HEK293T (cell line): ENCODE data around the gene PEAK1.

Experiments used
- CTCF ChIA-PET: fragments of 350-600 bp; formaldehyde crosslinking; extraction: SDS; loops from one replicate; lab custom pipeline; 2021; ENCODE audit warnings: antibody characterized with exemption, inconsistent platforms; lab: Yijun Ruan, JAX
- POLR2A ChIA-PET: fragments of 350-600 bp; formaldehyde crosslinking; extraction: SDS; loops from one replicate; lab custom pipeline; 2020; ENCODE audit warnings: antibody characterized with exemption, inconsistent platforms; lab: Yijun Ruan, JAX
- DNase-seq: peaks from one replicate; pipeline ENCODE4 v3.0.0; 2012; ENCODE audit warnings: mixed read lengths; ENCODE audit errors: extremely low spot score
- ARNT ChIP-seq: fragments of 450-650 bp; IDR thresholded peaks from 2 replicates; pipeline ENCODE4 v1.6.1; 2017; ENCODE audit warnings: mild to moderate bottlenecking
- BHLHE40 ChIP-seq: fragments of 450-650 bp; IDR thresholded peaks from 2 replicates; pipeline ENCODE4 v1.6.1; 2016; ENCODE audit warnings: mild to moderate bottlenecking, moderate library complexity, borderline replicate concordance
- CTBP1 ChIP-seq: fragments of 450-650 bp; IDR thresholded peaks from 2 replicates; pipeline ENCODE4 v1.6.1; 2016; ENCODE audit warnings: borderline replicate concordance
- ELF4 ChIP-seq: fragments of 450-650 bp; IDR thresholded peaks from 2 replicates; pipeline ENCODE4 v1.6.1; 2017; ENCODE audit warnings: antibody characterized with exemption
- FOXA1 ChIP-seq: fragments of 450-650 bp; IDR thresholded peaks from 2 replicates; pipeline ENCODE4 v1.6.1; 2016; ENCODE audit warnings: mild to moderate bottlenecking
- FOXK2 ChIP-seq: fragments of 450-650 bp; IDR thresholded peaks from 2 replicates; pipeline ENCODE4 v1.6.1; 2016; ENCODE audit warnings: mild to moderate bottlenecking
- FOXM1 ChIP-seq: fragments of 450-650 bp; IDR thresholded peaks from 2 replicates; pipeline ENCODE4 v1.6.1; 2017; ENCODE audit warnings: mild to moderate bottlenecking, borderline replicate concordance
- HDGF ChIP-seq: fragments of 450-650 bp; IDR thresholded peaks from 2 replicates; pipeline ENCODE4 v1.6.1; 2017; ENCODE audit warnings: antibody characterized with exemption, borderline replicate concordance
- L3MBTL2 ChIP-seq: fragments of 450-650 bp; conservative IDR thresholded peaks from 2 replicates; pipeline ENCODE4 v1.6.1; 2016; ENCODE audit warnings: mild to moderate bottlenecking
- LEF1 ChIP-seq: fragments of 450-650 bp; IDR thresholded peaks from 2 replicates; pipeline ENCODE4 v1.6.1; 2017; ENCODE audit warnings: mild to moderate bottlenecking, borderline replicate concordance
- NFRKB ChIP-seq: fragments of 450-650 bp; IDR thresholded peaks from 2 replicates; pipeline ENCODE4 v1.6.1; 2016; ENCODE audit warnings: mild to moderate bottlenecking, moderate library complexity
- PKNOX1 ChIP-seq: fragments of 450-650 bp; IDR thresholded peaks from 2 replicates; pipeline ENCODE4 v1.6.1; 2016
- SP1 ChIP-seq: fragments of 450-650 bp; IDR thresholded peaks from 2 replicates; pipeline ENCODE4 v1.6.1; 2017
- SUZ12 ChIP-seq: fragments of 450-650 bp; IDR thresholded peaks from 2 replicates; pipeline ENCODE4 v1.6.1; 2016; ENCODE audit warnings: mild to moderate bottlenecking
- TARDBP ChIP-seq: fragments of 450-650 bp; IDR thresholded peaks from 2 replicates; pipeline ENCODE4 v1.6.1; 2016
- ZNF384 ChIP-seq: fragments of 450-650 bp; IDR thresholded peaks from 2 replicates; pipeline ENCODE4 v1.6.1; 2016

The PEAK1 gene

GRCh38 chr15:77097921-77098320 lies 322.0 kb downstream of the PEAK1 start:
- no peak for TF ChIP-seq ELF4
- no peak for TF ChIP-seq PKNOX1
- TF ChIP-seq LEF1: no peak
- TF ChIP-seq ARNT: no peak
- no peak for TF ChIP-seq FOXM1
- TF ChIP-seq BHLHE40: no peak
- TF ChIP-seq NFRKB: no peak
- TF ChIP-seq TARDBP: no peak
- no peak for TF ChIP-seq ZNF384
- no peak for TF ChIP-seq L3MBTL2
- TF ChIP-seq CTBP1: no peak
- TF ChIP-seq FOXK2: no peak
- TF ChIP-seq SP1: no peak
- TF ChIP-seq FOXA1: no peak
- no peak for TF ChIP-seq SUZ12
- CTCF ChIA-PET: no interaction called here
- POLR2A ChIA-PET: no interaction called here
- no peak for DNase-seq

GRCh38 chr15:77097248-77097721 lies 322.6 kb downstream of the PEAK1 start:
- TF ChIP-seq SUZ12: no peak
- no peak for TF ChIP-seq LEF1
- no peak for TF ChIP-seq ARNT
- TF ChIP-seq PKNOX1: no peak
- no peak for TF ChIP-seq HDGF
- TF ChIP-seq TARDBP: no peak
- no peak for TF ChIP-seq FOXK2
- no peak for TF ChIP-seq ELF4
- no peak for TF ChIP-seq FOXM1
- ChIA-PET CTCF (no interaction called here), POLR2A (no interaction called here)
- no peak for DNase-seq

GRCh38 chr15:77096541-77096940 lies 323.4 kb downstream of the PEAK1 start:
- ChIA-PET POLR2A (no interaction called here), CTCF (no interaction called here)
- DNase-seq: no peak
- TF ChIP-seq SUZ12: no peak
- TF ChIP-seq PKNOX1: no peak
- TF ChIP-seq CTBP1: no peak
- no peak for TF ChIP-seq ARNT
- TF ChIP-seq FOXA1: no peak
- TF ChIP-seq NFRKB: no peak
- no peak for TF ChIP-seq ZNF384
- no peak for TF ChIP-seq TARDBP
- no peak for TF ChIP-seq ELF4
- TF ChIP-seq FOXM1: no peak
- no peak for TF ChIP-seq SP1
- no peak for TF ChIP-seq FOXK2
- TF ChIP-seq L3MBTL2: no peak
- TF ChIP-seq LEF1: no peak
- TF ChIP-seq BHLHE40: no peak
- no peak for TF ChIP-seq HDGF

- DNase-seq: no peak
- POLR2A ChIA-PET: no interaction called here
- CTCF ChIA-PET: interaction anchor here (1.1 to 1.2 kb wide), 2 partner anchors 11 to 447 kb away, joined by 3 read pairs; no protein-coding TSS in a partner anchor
- TF ChIP-seq CTBP1 (no peak), TARDBP (no peak), NFRKB (no peak), ELF4 (no peak), FOXA1 (no peak), FOXK2 (no peak), PKNOX1 (no peak), ZNF384 (no peak), FOXM1 (no peak), ARNT (no peak), SUZ12 (no peak), BHLHE40 (no peak), L3MBTL2 (no peak), LEF1 (no peak), HDGF (no peak), SP1 (no peak)
Measured at GRCh38 chr15:77096138-77096537, 323.8 kb downstream of the PEAK1 start.

GRCh38 chr15:77094397-77095030 lies 325.4 kb downstream of the PEAK1 start:
- POLR2A ChIA-PET: no interaction called here
- CTCF ChIA-PET: interaction anchor here (1.2 to 1.9 kb wide), 2 partner anchors 9 to 13 kb away, joined by 3 to 9 read pairs; no protein-coding TSS in a partner anchor
- TF ChIP-seq FOXA1 (no peak), ELF4 (no peak), TARDBP (no peak), FOXM1 (no peak), BHLHE40 (no peak), FOXK2 (no peak), ZNF384 (no peak), NFRKB (no peak), PKNOX1 (no peak), ARNT (no peak), LEF1 (no peak), SP1 (no peak), CTBP1 (no peak), L3MBTL2 (no peak), HDGF (no peak), SUZ12 (no peak)
- DNase-seq: peak; percentile 50
